NCI-H2227 (cell line): ENCODE results near the gene C17orf100.
"Not testable (repeated sequence)": the region's sequence is repeated elsewhere in the genome, so short reads cannot be mapped to it uniquely, and the experiment has no call there.

ENCODE experiments used
- DNase-seq: peaks from one replicate; lab custom pipeline; 2025; ENCODE audit not compliant: unreplicated experiment; lab: John Stamatoyannopoulos, UW

Gene C17orf100

GRCh38 chr17:6640536-6641246 lies 10.9 kb upstream of the C17orf100 start, which contains the start of the genes KIAA0753 and TXNDC17:
Gene KIAA0753, minus strand, starts transcription at chr17:6640711. Its CDS starts 5,608 bp downstream, at chr17:6635103.
Gene TXNDC17, plus strand, starts transcription at chr17:6641060. Its CDS starts 23 bp downstream, at chr17:6641083.
- peak; percentile 89 for DNase-seq

GRCh38 chr17:6641247-6641863 lies 10.2 kb upstream of the C17orf100 start:
- DNase-seq: peak; percentile 12

- no peak for DNase-seq
Measured at GRCh38 chr17:6642592-6642991, 9.0 kb upstream of the C17orf100 start.

GRCh38 chr17:6643451-6644125 lies 8.0 kb upstream of the C17orf100 start:
- DNase-seq: no peak

- no peak for DNase-seq
Measured at GRCh38 chr17:6648181-6648580, 3.4 kb upstream of the C17orf100 start.

- peak; percentile 51 for DNase-seq
Measured at GRCh38 chr17:6651919-6652452, 424 bp downstream of the C17orf100 start.

GRCh38 chr17:6654841-6655731 lies 3.5 kb downstream of the C17orf100 start:
- peak; percentile 58 for DNase-seq

- DNase-seq: not testable (repeated sequence)
Measured at GRCh38 chr17:6655732-6656361, 4.3 kb downstream of the C17orf100 start.

GRCh38 chr17:6656797-6657632 lies 5.5 kb downstream of the C17orf100 start:
- DNase-seq: not testable (repeated sequence)

GRCh38 chr17:6657633-6658287 lies 6.2 kb downstream of the C17orf100 start:
- DNase-seq: no peak

GRCh38 chr17:6658411-6658810 lies 6.8 kb downstream of the C17orf100 start:
- not testable (repeated sequence) for DNase-seq

GRCh38 chr17:6660101-6660500 lies 8.5 kb downstream of the C17orf100 start:
- no peak for DNase-seq

- DNase-seq: no peak
Measured at GRCh38 chr17:6660805-6661463, 9.4 kb downstream of the C17orf100 start.

- no peak for DNase-seq
Measured at GRCh38 chr17:6661464-6661848, 9.9 kb downstream of the C17orf100 start.

- DNase-seq: not testable (repeated sequence)
Measured at GRCh38 chr17:6663200-6663599, 11.6 kb downstream of the C17orf100 start.

- DNase-seq: peak; percentile 65
Measured at GRCh38 chr17:6666077-6666521, 14.5 kb downstream of the C17orf100 start.

- no peak for DNase-seq
Measured at GRCh38 chr17:6666557-6666956, 15.0 kb downstream of the C17orf100 start.

GRCh38 chr17:6667516-6667915 lies 16.0 kb downstream of the C17orf100 start:
- no peak for DNase-seq
